Osteoblast (primary cell): ENCODE results near the gene TGFBI. TPM values are rescaled to one million over a fixed set of nuclear protein-coding genes. Genes with fewer than 3 reads are reported as not detected.
A peak's percentile ranks its signal among the peaks of the same experiment; 100 is the strongest.

ENCODE experiments used
- DNase-seq: peaks from one replicate; pipeline ENCODE4 v3.0.0; 2011; ENCODE audit warnings: low spot score, mixed read lengths; ENCODE audit not compliant: insufficient read length; ENCODE audit errors: missing footprints
- H2AFZ ChIP-seq: 2 replicates; pipeline ENCODE4 v1.6.0; 2011; ENCODE audit warnings: mild to moderate bottlenecking, low read length
- H3K27ac ChIP-seq: 2 replicates; pipeline ENCODE4 v1.5.1; 2011; ENCODE audit warnings: mild to moderate bottlenecking, low read depth, low read length, moderate library complexity
- H3K27me3 ChIP-seq: 2 replicates; pipeline ENCODE4 v1.6.0; 2012; ENCODE audit warnings: mild to moderate bottlenecking, control low read depth, inconsistent platforms, low read length, moderate library complexity; ENCODE audit not compliant: insufficient read depth
- H3K36me3 ChIP-seq: 2 replicates; pipeline ENCODE4 v1.5.1; 2011; ENCODE audit warnings: mild to moderate bottlenecking, low read length, control low read depth, moderate library complexity; ENCODE audit not compliant: insufficient read depth
- H3K4me1 ChIP-seq: 2 replicates; pipeline ENCODE4 v1.5.1; 2011; ENCODE audit warnings: mild to moderate bottlenecking, low read length, control low read depth, moderate library complexity; ENCODE audit not compliant: insufficient read depth
- H3K4me2 ChIP-seq: 2 replicates; pipeline ENCODE4 v1.6.0; 2011; ENCODE audit warnings: mild to moderate bottlenecking, low read length; ENCODE audit not compliant: insufficient read depth
- H3K4me3 ChIP-seq: fragments of 200-600 bp; sonication (generic); 3 replicates; pipeline ENCODE4 v1.5.1; 2012; ENCODE audit warnings: mild to moderate bottlenecking, low read length, inconsistent platforms; ENCODE audit not compliant: insufficient read depth
- H3K79me2 ChIP-seq: 2 replicates; pipeline ENCODE4 v1.6.0; 2012; ENCODE audit warnings: mild to moderate bottlenecking, low read length, control low read depth, inconsistent platforms; ENCODE audit not compliant: insufficient read depth
- H3K9me3 ChIP-seq: 2 replicates; pipeline ENCODE4 v1.5.1; 2011; ENCODE audit warnings: low read depth, low read length, control low read depth
- H4K20me1 ChIP-seq: 2 replicates; pipeline ENCODE4 v1.6.0; 2012; ENCODE audit warnings: mild to moderate bottlenecking, low read length, control low read depth; ENCODE audit not compliant: insufficient read depth
- total RNA-seq: library from RNA; depleted of rRNA; stranded (reverse); fragments of >200 nt; gene quantifications from 2 replicates; pipeline ENCODE4 v1.2.3, GENCODE V29; 2012
- TF ChIP-seq, protein P1 (sequence below): IDR thresholded peaks from 2 replicates; pipeline ENCODE4 v1.5.1; 2011; ENCODE audit warnings: mild to moderate bottlenecking, low read depth, low read length, moderate library complexity; ENCODE audit errors: extremely low read depth

The TGFBI gene
- total RNA-seq, 1 donor: 1,700 TPM

DNA sequence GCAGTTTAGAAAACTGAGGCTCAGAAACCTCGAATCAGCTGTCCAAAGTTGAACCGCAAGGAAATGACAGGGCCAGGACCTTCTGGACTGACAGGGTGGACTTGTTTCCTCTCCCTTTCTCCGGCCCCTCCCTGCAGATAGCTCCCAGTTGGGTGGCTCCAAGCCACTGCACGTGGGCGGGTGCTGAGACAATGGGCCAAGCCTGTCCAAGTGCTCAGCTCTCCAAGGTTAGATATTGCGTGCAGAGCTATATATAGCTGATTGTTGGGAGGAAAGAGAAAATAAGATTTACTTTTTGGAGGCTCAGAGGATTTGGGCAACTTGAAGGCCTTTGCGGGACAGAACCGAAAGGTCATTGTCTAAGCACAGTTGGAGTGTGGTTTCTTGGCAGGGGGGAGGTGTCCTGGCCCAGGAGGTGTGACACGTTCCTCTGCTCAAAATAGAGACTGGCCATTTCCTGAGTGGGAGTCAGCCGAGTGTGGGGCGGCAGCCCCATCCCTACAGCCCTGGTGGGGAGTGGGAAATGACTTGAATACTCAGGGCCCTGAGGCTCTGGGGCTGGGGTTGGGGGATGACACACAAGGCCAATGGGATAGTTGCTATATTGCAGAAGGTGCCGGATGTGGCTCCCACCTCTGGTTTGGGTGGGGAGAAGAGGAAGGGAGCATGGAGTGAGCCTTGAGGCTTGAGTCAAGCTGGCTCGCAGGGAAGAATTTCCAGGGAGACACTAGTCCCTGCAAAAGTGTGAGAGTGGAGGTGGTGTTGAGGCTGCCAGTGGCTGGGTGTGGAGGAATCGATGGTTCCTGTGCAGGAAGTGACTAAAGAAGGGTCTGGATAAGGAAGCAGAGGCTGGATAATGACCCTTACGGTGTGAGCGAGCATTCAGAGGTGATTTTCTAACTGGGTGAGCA is 59.4 kb downstream of the TGFBI start:
- Histone ChIP-seq H2AFZ (no peak overlapping the region), H3K27me3 (no peaks in the 10 kb centered on the region)

DNA sequence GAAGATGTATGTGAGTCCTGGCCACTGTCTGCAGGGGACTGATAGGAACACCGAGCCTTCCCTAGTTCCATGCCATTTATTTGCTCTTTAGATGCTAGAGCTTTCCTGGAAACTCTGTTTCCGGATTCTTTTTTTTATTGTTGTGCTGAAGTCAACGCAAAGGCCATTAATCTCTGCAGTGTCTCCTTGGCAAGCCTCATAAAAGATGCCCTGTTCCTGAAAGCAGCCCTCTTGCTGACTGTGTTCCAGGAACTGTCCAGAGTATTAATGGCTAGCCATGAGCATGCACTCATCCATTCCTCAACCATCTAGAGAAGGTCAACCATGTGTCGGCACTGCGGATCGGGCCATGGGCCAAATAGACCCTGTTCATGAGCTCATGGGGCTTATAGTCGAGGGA is 61.0 kb downstream of the TGFBI start:
- Histone ChIP-seq H3K4me2 (no peak overlapping the region), H3K36me3 (no peaks in the 10 kb centered on the region), H3K27me3 (peaks cover 3% of the 10 kb centered on the region), H3K79me2 (no peaks in the 10 kb centered on the region), H3K9me3 (no peaks in the 10 kb centered on the region), H4K20me1 (no peaks in the 10 kb centered on the region), H3K4me1 (peaks cover 9% of the 10 kb centered on the region), H3K4me3 (no peak overlapping the region), H3K27ac (no peak overlapping the region), H2AFZ (no peak overlapping the region)
- no peak for DNase-seq
- TF ChIP-seq, protein P1, sequence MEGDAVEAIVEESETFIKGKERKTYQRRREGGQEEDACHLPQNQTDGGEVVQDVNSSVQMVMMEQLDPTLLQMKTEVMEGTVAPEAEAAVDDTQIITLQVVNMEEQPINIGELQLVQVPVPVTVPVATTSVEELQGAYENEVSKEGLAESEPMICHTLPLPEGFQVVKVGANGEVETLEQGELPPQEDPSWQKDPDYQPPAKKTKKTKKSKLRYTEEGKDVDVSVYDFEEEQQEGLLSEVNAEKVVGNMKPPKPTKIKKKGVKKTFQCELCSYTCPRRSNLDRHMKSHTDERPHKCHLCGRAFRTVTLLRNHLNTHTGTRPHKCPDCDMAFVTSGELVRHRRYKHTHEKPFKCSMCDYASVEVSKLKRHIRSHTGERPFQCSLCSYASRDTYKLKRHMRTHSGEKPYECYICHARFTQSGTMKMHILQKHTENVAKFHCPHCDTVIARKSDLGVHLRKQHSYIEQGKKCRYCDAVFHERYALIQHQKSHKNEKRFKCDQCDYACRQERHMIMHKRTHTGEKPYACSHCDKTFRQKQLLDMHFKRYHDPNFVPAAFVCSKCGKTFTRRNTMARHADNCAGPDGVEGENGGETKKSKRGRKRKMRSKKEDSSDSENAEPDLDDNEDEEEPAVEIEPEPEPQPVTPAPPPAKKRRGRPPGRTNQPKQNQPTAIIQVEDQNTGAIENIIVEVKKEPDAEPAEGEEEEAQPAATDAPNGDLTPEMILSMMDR: no peak

More for the DNA sequence above, 59.4 kb downstream of the TGFBI start:
- Histone ChIP-seq H3K4me2 (peak overlapping the region; percentile 32), H3K36me3 (no peaks in the 10 kb centered on the region), H3K9me3 (no peaks in the 10 kb centered on the region), H3K4me3 (no peak overlapping the region), H3K4me1 (peaks cover 9% of the 10 kb centered on the region), H3K79me2 (no peaks in the 10 kb centered on the region), H4K20me1 (no peaks in the 10 kb centered on the region), H3K27ac (no peak overlapping the region)
- TF ChIP-seq, protein P1: no peak
- DNase-seq: peak; percentile 70

DNA sequence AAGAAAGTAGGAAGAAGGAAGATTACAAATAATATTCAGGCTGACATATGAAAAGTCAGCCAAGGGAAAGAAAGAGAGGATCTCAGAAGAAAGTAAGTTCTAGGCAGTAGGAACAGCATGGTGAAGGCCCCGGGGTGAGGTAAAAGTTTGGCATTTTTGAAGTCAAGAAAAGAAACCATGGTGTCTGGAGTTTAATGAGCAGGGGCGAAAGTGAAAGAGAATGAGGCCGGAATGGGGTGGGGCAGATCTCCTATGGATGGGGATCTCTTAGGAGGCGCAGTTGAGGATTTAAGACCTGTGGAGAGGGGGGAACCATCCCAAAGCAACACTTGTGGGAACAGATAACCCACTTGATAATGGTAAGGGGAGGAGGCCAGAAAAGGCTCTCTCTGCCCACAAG is 61.5 kb downstream of the TGFBI start:
- Histone ChIP-seq H4K20me1 (no peaks in the 10 kb centered on the region), H3K27ac (no peak overlapping the region), H3K27me3 (peaks cover 5% of the 10 kb centered on the region), H3K4me1 (peaks cover 9% of the 10 kb centered on the region), H2AFZ (no peak overlapping the region), H3K36me3 (no peaks in the 10 kb centered on the region), H3K4me2 (no peak overlapping the region), H3K9me3 (no peaks in the 10 kb centered on the region), H3K4me3 (no peak overlapping the region), H3K79me2 (no peaks in the 10 kb centered on the region)
- TF ChIP-seq, protein P1: no peak
- no peak for DNase-seq

DNA sequence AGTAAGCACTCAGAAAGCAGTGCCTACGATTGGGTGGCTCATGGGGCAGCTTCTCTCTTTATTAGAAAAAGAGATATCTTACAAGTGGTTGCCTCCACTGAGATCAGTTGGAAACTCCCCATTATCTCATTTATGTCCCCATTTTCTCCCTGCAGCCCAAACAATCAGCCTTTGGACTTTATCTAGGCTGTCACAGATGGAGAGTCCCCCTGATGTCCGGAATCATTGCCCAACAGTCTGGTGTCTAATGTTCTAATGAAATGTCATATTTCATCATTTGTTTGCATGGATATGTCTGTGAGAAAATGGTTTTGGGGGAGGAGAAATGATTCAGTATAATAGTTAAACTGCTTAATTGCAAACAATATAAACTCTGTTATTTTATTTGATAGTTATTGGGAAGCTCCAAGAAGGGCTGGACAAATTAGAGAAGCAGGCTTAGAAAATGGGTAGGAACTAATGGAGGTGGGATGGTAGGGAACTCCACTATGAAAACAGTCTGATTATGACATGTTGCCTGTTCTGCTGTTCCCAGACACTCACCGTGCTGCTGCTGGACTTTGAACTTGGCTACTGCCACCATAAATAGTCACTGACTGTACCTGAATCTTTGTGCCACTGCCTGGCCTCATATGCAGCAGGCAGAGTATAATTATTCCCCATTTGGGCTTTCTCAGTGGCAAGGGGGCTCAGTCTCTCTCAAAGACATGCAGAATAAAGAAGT is 65.6 kb downstream of the TGFBI start:
- no peaks in the 10 kb centered on the region for H4K20me1 ChIP-seq
- H3K27me3 ChIP-seq: peaks cover 16% of the 10 kb centered on the region
- H3K4me2 ChIP-seq: no peak overlapping the region
- H3K27ac ChIP-seq: no peak overlapping the region
- H3K36me3 ChIP-seq: no peaks in the 10 kb centered on the region
- no peak overlapping the region for H2AFZ ChIP-seq
- no peaks in the 10 kb centered on the region for H3K79me2 ChIP-seq
- no peak overlapping the region for H3K4me3 ChIP-seq
- no peak for DNase-seq
- no peaks in the 10 kb centered on the region for H3K4me1 ChIP-seq
- no peaks in the 10 kb centered on the region for H3K9me3 ChIP-seq
- TF ChIP-seq, protein P1: no peak
